ENCODE results near the gene PNMA6E.

PNMA6E gene

DNA sequence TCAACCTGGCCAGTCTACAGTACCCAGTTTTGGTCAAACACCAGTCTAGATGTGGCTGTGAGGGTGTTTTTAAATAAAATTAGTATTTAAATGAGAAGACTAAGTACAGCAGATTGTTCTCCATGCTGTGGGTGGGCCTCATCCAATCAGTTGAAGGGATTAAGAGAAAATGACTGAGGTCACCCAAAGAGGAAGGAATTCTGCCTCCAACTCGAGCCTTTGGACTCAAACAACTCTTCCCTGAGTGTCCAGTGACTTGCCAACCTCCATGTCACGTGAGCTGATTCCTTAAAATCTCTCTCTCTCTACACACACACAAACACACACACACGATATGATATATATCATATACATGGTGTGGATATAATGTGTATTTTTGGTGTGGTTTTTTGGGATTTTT lies 34.7 kb upstream of the PNMA6E start:
- no peak for DNase-seq (ENCODE audit: low read depth)

DNA sequence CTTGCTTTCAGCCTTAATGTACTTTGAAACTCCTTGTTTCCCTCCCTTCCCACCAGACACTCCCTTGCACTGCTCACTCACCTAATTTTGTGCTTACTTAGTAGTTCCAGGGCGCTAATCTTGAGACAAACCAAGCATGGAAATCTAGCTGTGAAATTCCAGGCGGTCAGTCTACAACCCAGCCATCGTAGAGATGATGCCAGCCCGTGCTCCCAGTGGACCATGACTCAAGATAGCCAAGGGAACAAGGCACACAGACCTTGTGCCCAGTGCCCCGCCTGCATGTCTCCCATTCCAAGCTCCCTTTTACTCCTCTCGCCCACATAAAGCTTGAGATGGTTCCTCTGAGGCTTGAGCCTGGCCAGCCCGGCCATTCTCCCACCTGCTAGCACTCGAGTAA lies 33.7 kb upstream of the PNMA6E start:
- DNase-seq (ENCODE audit: low read depth), result no peak

DNA sequence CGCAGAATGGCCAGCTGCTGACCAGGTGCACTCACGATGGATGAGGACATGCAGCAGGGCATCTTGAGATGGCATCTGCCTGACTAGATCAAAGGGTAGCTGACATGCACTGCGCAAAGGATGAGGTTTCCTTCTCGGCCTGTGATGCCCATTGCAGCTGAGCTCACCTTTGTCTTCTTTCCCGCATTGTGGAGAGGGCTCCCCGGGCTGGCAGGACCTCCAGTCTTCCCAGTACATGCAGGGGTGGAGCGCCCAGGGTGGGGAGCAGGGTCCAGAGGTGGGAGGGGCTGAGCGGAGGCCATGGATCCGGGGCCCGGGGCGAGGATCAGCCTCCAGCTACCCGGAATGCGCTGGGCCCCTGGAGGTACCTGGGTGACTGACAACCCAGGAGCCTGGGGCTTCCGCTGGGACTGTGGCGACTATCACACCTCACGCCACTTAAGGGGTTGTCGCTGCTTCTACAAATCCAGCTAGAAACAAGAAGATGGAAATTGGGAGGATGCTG lies 32.7 kb upstream of the PNMA6E start:
- no peak for DNase-seq (ENCODE audit: low read depth)

DNA sequence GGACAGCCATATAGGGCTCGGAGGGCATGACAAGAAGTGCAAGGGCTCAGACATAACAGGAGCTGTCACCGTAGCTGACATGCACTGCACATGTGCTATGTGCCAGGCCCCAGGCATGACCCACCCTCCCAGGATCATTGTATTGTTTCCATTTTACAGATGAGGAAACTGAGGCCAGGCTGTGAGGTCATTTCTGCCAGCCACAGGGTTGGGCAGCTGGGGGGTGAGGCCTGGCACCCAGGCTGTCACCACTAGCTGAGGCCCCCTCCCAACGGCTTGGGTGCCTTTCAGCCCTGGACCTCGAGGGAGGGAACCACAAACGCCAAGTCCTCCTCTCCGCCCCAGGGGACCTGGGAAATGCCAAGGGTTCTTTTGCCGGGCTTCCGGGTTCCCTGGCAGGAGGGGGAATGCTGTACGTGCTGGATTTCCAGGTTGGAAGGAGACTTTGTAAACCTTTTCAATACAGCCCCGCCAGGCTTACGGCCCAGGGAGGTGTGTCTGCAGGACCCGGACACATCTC lies 32.1 kb upstream of the PNMA6E start:
- DNase-seq (ENCODE audit: low read depth), result no peak

DNA sequence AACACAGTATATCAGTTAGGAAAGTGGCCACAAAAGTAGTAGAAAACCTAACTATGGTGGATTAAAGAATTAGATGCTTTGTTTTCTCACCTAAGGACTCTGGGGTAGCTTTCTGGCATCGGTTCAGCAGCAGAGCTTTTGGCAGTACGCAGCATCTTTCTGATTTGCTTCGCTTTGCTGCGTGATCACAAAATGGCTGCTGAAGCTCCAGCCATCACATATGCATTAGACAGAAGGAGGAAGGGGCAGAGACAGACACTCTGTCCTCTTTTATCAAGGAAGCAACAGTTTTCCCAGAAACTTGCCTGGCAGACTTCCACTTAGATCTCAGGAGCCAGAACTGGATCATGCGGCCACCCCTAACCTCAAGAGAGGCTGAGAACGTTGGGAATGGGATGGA lies 29.6 kb upstream of the PNMA6E start:
- DNase-seq (ENCODE audit: low read depth), result no peak

DNA sequence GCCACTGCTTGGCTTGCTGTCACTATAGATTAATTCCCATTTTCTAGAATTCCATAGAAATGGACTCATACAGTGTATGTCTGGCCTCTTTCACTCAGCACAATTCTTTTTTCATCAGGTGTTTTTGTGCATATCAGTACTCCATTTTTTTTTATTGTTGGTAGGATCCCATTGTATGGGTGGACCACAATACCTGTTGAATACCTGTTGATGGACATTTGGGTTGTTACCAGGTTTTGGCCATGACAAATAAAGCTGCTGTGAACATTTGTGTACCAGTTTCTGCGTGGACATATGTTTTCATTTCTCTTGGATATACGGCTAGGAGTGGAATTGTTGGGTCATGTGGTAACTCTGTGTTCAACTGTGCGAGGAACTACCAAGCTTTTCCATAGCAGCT lies 25.1 kb upstream of the PNMA6E start:
- no peak for DNase-seq (ENCODE audit: low read depth)

DNA sequence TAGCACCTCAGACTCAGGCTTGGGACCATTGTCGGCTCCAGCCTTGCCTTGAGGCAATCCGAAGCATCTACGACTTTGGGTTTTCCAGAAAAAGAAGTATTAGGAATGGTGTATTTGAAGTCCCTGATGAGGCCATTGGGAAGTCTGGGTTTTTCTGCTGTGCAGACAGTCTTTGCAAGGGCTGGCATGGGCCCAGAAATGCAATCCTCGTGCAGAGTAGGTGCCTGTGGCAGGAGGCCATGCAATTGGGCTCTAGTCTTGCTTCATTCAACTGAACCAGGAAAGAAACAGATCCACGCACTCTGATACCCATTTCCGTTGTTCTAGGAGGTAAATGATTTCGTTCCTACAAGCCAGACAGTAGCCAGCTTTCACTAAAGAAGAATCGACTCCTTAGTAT lies 22.5 kb upstream of the PNMA6E start:
- no peak for DNase-seq (ENCODE audit: low read depth)

DNA sequence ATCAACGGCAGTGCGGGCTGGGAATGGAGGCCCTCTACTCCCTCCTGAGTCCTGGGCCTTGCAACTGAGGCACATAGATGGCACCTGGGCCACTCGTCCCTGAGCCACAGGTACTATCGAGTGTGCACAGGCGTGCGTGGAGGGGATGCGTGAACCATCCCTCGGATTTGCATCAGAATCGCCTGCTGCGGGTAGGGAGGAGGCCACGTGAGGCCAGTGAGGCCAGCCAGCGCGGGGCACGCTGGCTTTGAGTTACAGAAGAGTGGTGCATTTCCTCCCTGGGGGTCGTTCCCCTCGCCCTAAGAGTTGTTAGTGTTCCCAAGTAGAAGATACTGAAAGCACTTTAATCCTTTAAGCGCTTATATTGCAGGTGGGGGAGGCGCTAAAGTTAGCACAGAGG lies 20.7 kb upstream of the PNMA6E start:
- DNase-seq (ENCODE audit: low read depth), result no peak

DNA sequence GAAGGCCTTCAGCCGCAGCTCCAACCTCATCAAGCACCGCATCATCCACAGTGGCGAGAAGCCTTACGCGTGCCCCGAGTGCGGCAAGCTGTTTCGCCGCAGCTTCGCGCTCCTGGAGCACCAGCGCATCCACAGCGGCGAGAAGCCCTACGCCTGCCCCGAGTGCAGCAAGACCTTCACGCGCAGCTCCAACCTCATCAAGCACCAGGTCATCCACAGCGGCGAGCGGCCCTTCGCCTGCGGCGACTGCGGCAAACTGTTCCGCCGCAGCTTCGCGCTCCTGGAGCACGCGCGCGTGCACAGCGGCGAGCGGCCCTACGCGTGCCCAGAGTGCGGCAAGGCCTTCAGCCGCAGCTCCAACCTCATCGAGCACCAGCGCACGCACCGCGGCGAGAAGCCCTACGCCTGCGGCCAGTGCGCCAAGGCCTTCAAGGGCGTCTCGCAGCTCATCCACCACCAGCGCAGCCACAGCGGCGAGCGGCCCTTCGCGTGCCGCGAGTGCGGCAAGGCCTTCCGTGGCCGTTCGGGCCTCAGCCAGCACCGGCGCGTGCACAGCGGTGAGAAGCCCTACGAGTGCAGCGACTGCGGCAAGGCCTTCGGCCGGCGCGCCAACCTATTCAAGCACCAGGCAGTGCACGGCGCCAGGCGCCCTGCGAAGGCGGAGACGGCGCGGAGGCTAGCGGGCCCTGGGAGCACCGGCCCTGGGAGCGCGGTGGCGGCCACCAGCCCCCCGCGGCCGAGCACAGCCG lies 19.9 kb upstream of the PNMA6E start:
- DNase-seq (ENCODE audit: low read depth), result no peak

DNA sequence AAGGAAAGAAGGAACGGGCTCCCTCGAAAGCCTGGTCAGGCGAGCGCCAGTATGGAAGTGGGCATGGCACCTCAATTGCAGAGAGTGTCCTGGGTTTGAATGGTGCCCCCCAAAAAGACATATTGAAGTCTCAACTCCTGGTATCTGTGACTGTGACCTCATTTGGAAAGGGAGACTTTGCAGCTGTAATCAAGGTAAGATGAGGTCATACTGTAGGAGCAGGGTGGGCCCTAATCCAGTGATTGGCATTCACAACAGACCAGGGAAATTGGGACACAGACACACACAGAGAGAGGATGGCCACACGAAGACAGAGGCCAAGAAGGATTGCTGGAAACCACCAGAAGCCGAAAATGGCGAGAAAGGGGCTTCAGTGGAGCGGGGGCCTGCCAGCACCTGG lies 16.5 kb upstream of the PNMA6E start:
- no peak for DNase-seq (ENCODE audit: low read depth)

DNA sequence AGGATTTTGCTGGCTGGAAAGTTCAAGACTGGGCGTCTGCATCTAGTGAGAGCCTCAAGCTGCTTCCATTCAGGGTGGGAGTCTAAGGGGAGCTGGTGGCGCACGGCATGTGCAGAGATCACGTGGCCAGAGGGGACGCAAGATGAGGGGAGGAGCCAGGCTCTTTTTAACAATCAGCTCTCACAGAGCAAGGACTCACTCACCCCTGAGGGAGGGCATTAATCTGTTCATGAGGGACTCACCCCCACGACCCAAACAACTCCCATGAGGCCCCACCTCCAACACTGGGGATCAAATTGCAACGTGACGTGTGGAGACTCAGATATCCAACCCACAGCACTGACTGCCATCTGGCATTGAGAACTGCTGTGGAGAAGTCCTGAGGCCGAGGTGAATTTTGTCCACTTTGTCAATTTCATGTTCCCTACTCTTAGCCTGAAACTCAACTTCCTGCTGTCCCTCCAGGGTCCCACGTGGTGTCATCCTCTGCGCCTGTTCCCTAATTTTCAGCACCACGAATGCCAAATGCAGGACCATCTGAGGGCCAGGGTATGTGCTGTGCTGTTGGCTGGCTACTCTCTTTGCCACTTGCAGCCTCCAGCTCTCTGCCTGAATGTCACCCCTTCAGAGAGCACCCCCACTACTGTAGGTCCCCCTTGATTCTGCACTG lies 15.8 kb upstream of the PNMA6E start:
- DNase-seq (ENCODE audit: low read depth), result peak; percentile 25

DNA sequence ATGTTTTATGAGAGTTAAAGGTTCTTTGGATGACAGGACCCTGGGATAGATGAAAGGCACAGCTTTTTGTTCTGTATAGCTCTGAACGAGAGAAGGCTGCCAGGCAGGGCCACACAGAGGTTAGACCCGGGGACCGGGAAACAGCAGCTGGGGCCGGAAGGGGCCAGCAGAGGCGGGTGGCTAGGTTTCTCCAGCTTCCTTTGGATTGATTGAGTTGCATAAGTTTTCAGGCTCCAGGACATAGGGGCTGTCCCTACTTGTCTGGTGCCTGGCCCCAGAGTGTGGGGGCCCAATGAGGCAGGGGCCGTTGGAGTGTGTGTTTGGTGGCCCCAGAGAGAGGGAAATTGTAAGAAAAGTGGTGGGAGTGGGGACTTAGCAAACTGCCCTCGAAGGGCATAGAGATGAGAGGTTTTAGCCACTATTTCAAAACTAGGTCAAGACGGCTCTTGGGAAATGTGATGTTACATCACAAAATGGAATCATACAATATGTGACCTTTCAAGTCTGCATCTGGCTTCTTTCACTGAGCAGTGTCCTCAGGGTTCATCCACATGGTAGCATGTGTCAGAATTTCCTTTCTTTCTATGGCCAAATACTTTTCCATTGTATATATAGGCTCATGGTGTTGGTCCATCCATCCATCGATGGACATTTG lies 13.8 kb upstream of the PNMA6E start:
- DNase-seq (ENCODE audit: low read depth), result peak; percentile 44

DNA sequence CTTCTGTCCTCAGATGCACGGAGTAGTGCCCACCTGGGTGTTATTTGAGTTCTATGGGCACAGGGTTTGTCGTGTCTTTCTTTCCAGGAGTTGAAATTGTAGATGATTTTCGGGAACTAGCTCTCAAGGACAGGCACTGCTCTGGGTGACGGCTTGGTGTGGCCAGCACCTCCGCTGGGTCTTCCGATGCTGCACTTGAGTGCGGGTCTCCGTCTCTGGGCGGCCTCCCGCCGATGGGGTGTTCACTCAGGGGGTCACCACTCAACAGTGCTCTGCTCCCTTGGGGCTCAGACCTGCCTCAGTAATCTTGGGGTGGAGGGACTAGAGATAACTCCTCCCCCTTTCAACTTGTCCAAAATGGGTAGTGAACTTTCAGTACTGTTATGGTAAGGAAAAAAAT lies 12.6 kb upstream of the PNMA6E start:
- DNase-seq (ENCODE audit: low read depth), result no peak

DNA sequence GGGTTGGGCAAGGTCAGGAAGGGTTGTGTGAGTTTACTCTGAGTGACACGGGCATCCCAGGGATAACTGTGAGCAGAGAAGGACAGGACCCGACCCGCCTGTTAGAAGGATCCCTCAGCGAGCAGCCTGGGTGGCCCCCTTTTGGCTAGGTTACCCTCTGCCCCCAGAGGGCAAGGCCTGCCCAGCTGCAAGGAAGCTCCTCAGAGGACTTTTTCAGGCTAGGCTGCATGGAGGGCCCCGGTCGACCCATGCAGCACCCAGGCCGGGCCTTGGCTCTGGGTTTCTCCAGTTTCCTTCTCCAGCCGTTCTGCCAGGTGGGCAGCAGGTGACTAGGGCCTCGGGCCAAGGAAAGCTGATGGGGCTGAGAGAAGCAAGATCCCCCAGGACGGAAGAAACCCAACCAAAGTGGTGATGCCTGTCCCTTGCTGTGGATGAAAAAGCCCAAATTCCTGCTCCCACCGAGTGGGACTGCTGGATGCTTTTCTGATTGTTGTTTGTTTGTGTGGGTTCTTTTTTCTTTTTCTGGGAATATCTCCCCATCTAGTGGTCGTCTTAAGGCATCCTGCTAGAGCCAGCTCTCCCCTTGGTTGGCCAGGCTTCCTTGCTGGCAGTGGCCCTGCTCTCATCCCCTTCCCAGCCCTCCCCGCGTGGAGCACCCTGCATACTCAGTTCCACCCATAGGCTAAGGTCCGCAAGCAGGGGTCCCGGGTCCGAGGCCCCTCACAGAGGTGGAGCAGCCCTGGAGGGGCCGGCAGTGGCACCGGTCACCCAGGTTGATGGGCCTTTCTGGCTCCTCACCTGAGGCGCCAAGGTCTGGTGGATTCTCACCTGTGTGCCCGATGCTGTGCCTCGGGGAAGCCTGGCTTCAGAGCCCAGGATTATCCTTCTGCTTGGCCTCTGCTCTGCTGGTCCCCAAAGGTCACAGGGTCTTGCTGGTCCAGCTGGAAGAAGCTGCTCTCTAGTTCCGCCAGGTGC lies 11.9 kb upstream of the PNMA6E start:
- no peak for DNase-seq (ENCODE audit: low read depth)

DNA sequence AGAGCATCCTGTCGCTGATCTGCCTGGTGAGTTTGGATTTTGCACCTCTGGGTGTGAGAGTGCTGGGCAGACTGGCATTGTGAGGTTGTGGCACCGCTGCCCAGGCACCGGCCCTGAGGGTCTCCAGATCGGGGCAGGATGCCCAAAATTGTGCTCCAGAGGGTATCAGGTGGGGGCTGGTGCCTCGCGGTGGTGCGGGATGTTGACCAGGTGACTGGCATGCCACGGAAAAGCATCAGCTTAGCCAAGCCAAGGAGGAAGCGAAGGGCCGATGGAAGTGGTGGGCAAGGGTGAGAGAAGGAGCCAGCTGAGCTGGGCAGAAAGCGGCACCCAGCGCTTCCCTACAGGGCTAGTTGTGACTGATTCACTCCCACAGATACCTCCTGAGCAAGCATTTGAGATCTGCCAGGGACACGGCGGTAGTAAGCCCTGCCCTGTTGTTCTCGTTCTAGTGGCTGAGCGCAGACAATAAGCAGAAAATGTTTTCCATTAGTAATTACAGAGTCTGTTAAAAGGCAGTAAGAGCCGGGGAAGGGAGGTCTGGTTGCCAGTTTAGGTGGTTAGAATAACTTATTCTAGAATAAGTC lies 10.9 kb upstream of the PNMA6E start:
- no peak for DNase-seq (ENCODE audit: low read depth)

DNA sequence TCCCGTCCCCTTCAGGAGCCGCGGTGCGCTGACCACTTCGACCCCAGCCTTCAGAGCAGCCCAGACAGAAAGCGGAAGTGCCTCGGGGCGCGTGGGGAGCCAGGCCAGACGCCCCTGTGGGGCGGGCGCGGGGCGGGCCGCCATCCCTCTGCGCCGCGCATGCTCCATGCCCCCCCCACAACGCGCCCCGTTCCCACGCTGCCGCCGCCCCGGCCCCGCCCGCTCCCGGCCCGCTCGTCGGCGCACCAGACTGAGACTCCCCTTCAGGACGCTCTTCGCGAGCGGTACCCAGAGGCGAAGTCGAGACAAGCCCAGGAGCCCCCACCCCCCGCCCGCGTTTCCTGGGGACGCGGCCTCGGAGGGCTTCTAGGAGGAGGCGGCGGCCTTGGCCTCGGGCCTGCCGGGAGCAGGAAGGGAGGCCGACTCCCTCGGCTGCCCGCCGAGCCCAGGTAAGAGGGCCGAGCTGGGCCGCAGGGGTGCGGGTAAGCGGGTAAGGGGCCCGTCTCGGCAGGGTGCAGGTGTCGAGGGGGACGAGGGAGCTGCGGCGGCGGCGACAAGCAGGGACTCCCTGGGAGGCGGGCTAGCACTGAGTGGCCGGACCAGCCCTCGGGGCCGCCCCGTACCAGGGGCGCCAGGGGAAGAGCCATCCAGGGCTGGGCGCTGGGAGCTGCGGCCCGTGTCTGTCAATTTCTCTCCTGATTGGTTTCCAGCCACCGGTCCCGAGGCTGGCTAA lies 10.3 kb upstream of the PNMA6E start, which contains the start of gene ZFP92:
Gene ZFP92 (plus strand): TSS at position 218 of the 733 bp plus-strand sequence. CDS start 6,851 bp downstream, outside the sequence.
- DNase-seq (ENCODE audit: low read depth), result peak; percentile 6

DNA sequence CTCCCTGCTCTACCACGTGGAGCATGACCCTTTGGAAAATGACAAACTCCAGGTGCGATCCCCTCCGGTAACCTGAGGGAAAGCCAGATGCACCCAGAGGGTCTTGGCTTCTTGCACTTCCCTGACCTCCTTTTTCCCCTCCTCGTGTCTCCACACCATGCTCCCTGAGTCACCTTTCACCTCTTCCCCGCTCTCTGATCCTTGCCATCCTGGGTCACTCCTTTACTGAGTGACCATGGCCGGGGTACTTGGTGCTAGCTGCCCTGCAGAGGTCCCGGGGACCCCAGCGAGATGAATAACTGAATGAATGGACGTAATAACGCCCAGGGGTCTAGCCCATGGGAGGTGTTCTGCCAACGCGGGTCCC lies 9.7 kb upstream of the PNMA6E start:
- DNase-seq (ENCODE audit: low read depth), result no peak

DNA sequence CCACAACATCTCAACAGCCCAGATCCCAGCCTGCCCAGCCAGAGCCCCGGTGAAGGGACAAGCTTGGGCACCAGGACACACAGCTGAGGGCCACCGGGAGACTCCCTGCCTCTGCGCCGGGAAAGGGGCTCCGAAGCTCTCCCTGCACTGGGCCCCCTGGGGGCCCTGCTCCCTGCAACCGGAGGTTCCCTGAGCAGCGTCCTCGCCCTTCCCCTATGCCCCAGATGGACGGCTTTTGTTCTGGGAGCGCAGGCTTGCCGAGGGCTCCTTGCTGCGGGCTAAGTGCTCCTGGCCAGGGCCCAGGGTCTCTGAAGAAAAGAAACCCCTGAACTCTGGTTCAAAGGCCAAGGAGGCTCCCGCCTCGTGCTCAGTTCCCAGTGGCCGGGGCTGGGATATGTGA lies 9.2 kb upstream of the PNMA6E start:
- no peak for DNase-seq (ENCODE audit: low read depth)

DNA sequence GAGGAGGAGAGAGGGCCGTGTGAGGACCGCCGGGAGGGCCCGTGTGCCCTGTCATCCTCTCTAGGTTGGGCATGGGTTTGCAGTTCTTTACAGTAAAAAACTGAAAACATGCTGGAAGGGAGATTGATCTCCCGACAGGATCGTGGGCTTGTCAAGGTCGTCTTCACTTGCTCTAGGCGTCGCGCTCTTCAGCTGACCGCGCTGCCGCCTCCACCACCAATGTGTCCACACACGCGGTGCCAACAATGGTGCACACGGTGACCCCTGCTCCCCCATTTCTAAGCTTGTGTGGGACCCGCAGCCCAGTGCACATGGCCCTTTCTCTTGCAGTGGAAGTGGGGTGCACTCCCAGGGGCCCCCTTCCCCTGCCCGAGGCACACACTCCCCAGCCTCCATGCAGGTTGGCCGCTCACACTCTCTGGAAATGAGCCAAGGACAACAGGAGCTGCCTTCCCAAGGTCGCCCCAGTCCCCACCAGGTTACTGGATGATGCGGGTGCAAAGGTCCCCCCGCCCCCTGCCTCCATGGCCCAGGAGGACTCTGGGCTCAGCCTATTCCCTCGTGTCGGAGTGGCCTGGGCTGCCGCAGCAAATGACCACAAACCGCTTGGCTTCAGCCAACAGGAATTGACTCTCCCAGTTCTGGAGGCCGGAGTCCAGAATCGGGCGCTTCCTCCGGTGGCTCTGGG lies 8.4 kb upstream of the PNMA6E start:
- no peak for DNase-seq (ENCODE audit: low read depth)

DNA sequence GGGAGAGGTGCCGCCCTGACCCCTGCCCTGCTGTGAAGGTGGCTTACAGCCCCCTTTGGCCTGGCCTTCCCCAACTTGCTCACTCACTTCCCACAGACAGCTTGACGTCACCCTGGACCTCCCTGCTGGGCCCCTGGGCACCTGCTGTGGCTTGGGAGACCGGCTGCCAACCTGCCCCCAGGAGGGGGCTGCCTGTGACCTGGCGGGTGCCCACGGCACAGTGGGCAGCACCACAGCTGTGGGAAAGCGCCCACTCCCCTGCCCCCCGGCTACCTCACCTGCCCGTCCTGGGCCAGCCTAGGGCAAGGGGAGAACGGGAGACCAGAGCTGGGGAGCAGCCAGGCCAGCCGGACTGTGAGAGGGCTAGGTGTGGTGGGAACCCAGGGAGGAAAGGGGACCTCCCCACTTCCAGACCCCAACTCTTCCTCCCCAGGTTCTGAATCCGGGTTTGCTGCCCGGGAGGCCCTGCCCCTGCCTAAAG lies 7.8 kb upstream of the PNMA6E start:
- no peak for DNase-seq (ENCODE audit: low read depth)
